Panc1 (cell line): ENCODE results near the gene E4F1. TPM values are rescaled to one million over a fixed set of nuclear protein-coding genes. Genes with fewer than 3 reads are reported as not detected.

ENCODE experiments used
- ATAC-seq: fragments of 200-7000 bp; cut with Tn5 transposase; 2 replicates; pipeline ENCODE4 v1.9.1; 2020; ENCODE audit warnings: mild to moderate bottlenecking, moderate library complexity
- BruUV-seq: library from RNA; stranded (reverse); fragments of 400-500 nt; replicated peaks from 2 replicates; lab custom pipeline; 2021; lab: Mats Ljungman, UMichigan
- CTCF ChIA-PET: fragments of 300-600 bp; sonication (Branson Sonifier 250); formaldehyde crosslinking; loops from one replicate; lab custom pipeline; 2022; ENCODE audit warnings: antibody characterized with exemption; lab: Charles Lee
- POLR2A ChIA-PET: fragments of 300-600 bp; sonication (Branson Sonifier 250); formaldehyde crosslinking; loops from one replicate; lab custom pipeline; 2022; ENCODE audit warnings: antibody characterized with exemption; lab: Charles Lee
- DNase-seq: peaks from one replicate; pipeline ENCODE4 v3.0.0-alpha.2; 2010; ENCODE audit warnings: low read depth, low spot score
- H3K27ac ChIP-seq: 2 replicates; pipeline ENCODE4 v1.5.1; 2011; ENCODE audit warnings: mild to moderate bottlenecking, low read length, inconsistent platforms
- H3K27me3 ChIP-seq: fragments of 200-500 bp; sonication (Bioruptor generic); 2 replicates; pipeline ENCODE4 v1.6.0; 2014; ENCODE audit warnings: low read length, inconsistent platforms; ENCODE audit not compliant: control insufficient read depth, insufficient read depth
- H3K36me3 ChIP-seq: fragments of 200-500 bp; sonication (Bioruptor generic); 2 replicates; pipeline ENCODE4 v1.5.1; 2014; ENCODE audit warnings: inconsistent platforms, mild to moderate bottlenecking, low read length, moderate library complexity; ENCODE audit not compliant: control insufficient read depth, insufficient read depth
- H3K4me1 ChIP-seq: 2 replicates; pipeline ENCODE4 v1.5.1; 2011; ENCODE audit warnings: inconsistent platforms, mild to moderate bottlenecking, low read length, moderate library complexity; ENCODE audit not compliant: control insufficient read depth, insufficient read depth
- H3K4me3 ChIP-seq, 2 experiments: 2 replicates each; pipeline ENCODE4 v1.5.1; 2011 to 2012; ENCODE audit warnings: low read depth in 2 of 2, low read length in 2 of 2, mild to moderate bottlenecking in 2 of 2, inconsistent platforms in 1 of 2, moderate library complexity in 1 of 2
- H3K9me3 ChIP-seq: fragments of 200-500 bp; sonication (Bioruptor generic); 2 replicates; pipeline ENCODE4 v1.5.1; 2014; ENCODE audit warnings: low read depth, mild to moderate bottlenecking, inconsistent platforms, low read length, moderate library complexity; ENCODE audit not compliant: control insufficient read depth, insufficient read depth
- CTCF ChIP-seq: fragments of 450-650 bp; IDR thresholded peaks from 2 replicates; pipeline ENCODE4 v1.5.1; 2017; ENCODE audit warnings: mild to moderate bottlenecking
- POLR2AphosphoS5 ChIP-seq: IDR thresholded peaks from 2 replicates; pipeline ENCODE4 v1.6.1; 2012; ENCODE audit warnings: mild to moderate bottlenecking, low read depth, low read length, moderate library complexity
- REST ChIP-seq, 2 experiments: IDR thresholded peaks; 2 replicates each; pipeline ENCODE4 v1.6.1; 2011 to 2012; ENCODE audit warnings: low read depth in 2 of 2, control low read depth in 1 of 2, low read length in 1 of 2, mild to moderate bottlenecking in 1 of 2, moderate library complexity in 1 of 2; ENCODE audit not compliant: insufficient read depth in 1 of 2
- SIN3A ChIP-seq: IDR thresholded peaks from 2 replicates; pipeline ENCODE4 v1.6.1; 2012; ENCODE audit warnings: low read depth, mild to moderate bottlenecking, low read length, moderate library complexity, borderline replicate concordance; ENCODE audit not compliant: insufficient read depth
- TCF7L2 ChIP-seq: IDR thresholded peaks from 2 replicates; pipeline ENCODE4 v1.6.1; 2011; ENCODE audit warnings: mild to moderate bottlenecking, low read depth, low read length, inconsistent platforms
- in situ Hi-C: cut with HindIII; loops from 2 replicates; pipeline ENCODE4 v1.10.0; 2016; ENCODE audit warnings: low sequenced_read_pairs, low pct_unique_long_range_greater_than_20kb
- intact Hi-C: fragments of 100-400 bp; cut with micrococcal nuclease; formaldehyde crosslinking; loops from one replicate; pipeline ENCODE4 v1.10.0; 2022; ENCODE audit not compliant: unreplicated experiment
- total RNA-seq: library from RNA; stranded (reverse); gene quantifications from one replicate; pipeline ENCODE4 v1.2.1, GENCODE V29; 2021; ENCODE audit not compliant: unreplicated experiment

Gene E4F1
- total RNA-seq, 1 experiment from 2014 or later: 50.8 TPM

- Histone ChIP-seq H3K27ac (no peak overlapping the region), H3K27me3 (no peaks in the 10 kb centered on the region), H3K4me1 (peaks cover 8% of the 10 kb centered on the region), H3K36me3 (no peaks in the 10 kb centered on the region; the same call in 1 of the 2 replicates), H3K9me3 (no peaks in the 10 kb centered on the region), H3K4me3 (no peak overlapping the region)
- ATAC-seq: no peak
- POLR2A ChIA-PET: no interaction called here
- in situ Hi-C loops: no loop called here
- DNase-seq: no peak
- no TSS peak for BruUV-seq
- TF ChIP-seq REST (IDR thresholded peaks at IDR 0.05; ENCODE audit: insufficient read depth in 1 of 2, low read depth in 2 of 2, low read length in 1 of 2): 0 out of 4 replicates have a peak, but pooled peaks of 1 of the 2 experiments have one; percentile 40
- no peak for TF ChIP-seq CTCF
- CTCF ChIA-PET: no interaction called here
- intact Hi-C loops: no loop called here
Observed at GRCh38 chr16:2235234-2235651, 11.9 kb downstream of the E4F1 start.

GRCh38 chr16:2235695-2236336 lies 12.4 kb downstream of the E4F1 start:
- POLR2A ChIA-PET: no interaction called here
- no peak overlapping the region for H3K4me3 ChIP-seq
- TF ChIP-seq CTCF (no peak), TCF7L2 (no peak), REST (IDR thresholded peaks at IDR 0.05; ENCODE audit: insufficient read depth in 1 of 2, low read depth in 2 of 2, low read length in 1 of 2) (no peak), SIN3A (no peak), POLR2AphosphoS5 (no peak)
- no TSS peak for BruUV-seq
- DNase-seq: no peak
- ATAC-seq: peak; percentile 6
- no peak overlapping the region for H3K27ac ChIP-seq
- H3K27me3 ChIP-seq: no peaks in the 10 kb centered on the region
- intact Hi-C loops (no loop called here), in situ Hi-C loops (no loop called here)
- no peaks in the 10 kb centered on the region for H3K9me3 ChIP-seq
- H3K4me1 ChIP-seq: peaks cover 8% of the 10 kb centered on the region
- no peaks in the 10 kb centered on the region; the same call in 1 of the 2 replicates for H3K36me3 ChIP-seq
- CTCF ChIA-PET: no interaction called here
